Fibroblast of skin of scalp (primary cell): Measurements from ENCODE around the gene SMG6.
A peak's percentile ranks its signal among the peaks of the same experiment; 100 is the strongest.
"Not testable (repeated sequence)": the region's sequence is repeated elsewhere in the genome, so short reads cannot be mapped to it uniquely, and the experiment has no call there.

Experiments
- DNase-seq: peaks from one replicate; pipeline ENCODE4 v3.0.0-alpha.2; 2013

SMG6 gene

GRCh38 chr17:2304931-2305330 lies 1.3 kb upstream of the SMG6 start:
- DNase-seq: no peak

GRCh38 chr17:2302778-2303203 lies 794 bp downstream of the SMG6 start:
- no peak for DNase-seq

GRCh38 chr17:2299756-2300155 lies 3.8 kb downstream of the SMG6 start:
- DNase-seq: no peak

GRCh38 chr17:2299136-2299535 lies 4.4 kb downstream of the SMG6 start:
- DNase-seq: no peak

- no peak for DNase-seq
Measured at GRCh38 chr17:2297023-2297422, 6.6 kb downstream of the SMG6 start.

GRCh38 chr17:2295575-2295974 lies 8.0 kb downstream of the SMG6 start:
- no peak for DNase-seq

GRCh38 chr17:2292100-2292499 lies 11.5 kb downstream of the SMG6 start:
- DNase-seq: peak; percentile 21

GRCh38 chr17:2289878-2290478 lies 13.6 kb downstream of the SMG6 start:
- DNase-seq: no peak

- DNase-seq: no peak
Measured at GRCh38 chr17:2283302-2283701, 20.3 kb downstream of the SMG6 start.

- DNase-seq: peak; percentile 91
Measured at GRCh38 chr17:2282297-2282873, 21.2 kb downstream of the SMG6 start.

GRCh38 chr17:2279707-2280106 lies 23.9 kb downstream of the SMG6 start:
- DNase-seq: no peak

GRCh38 chr17:2277429-2278170 lies 26.0 kb downstream of the SMG6 start:
- no peak for DNase-seq

- DNase-seq: no peak
Measured at GRCh38 chr17:2275722-2276121, 27.9 kb downstream of the SMG6 start.

GRCh38 chr17:2274414-2274813 lies 29.2 kb downstream of the SMG6 start:
- no peak for DNase-seq

- DNase-seq: no peak
Measured at GRCh38 chr17:2271985-2272702, 31.4 kb downstream of the SMG6 start.

GRCh38 chr17:2267354-2267753 lies 36.2 kb downstream of the SMG6 start:
- no peak for DNase-seq

- DNase-seq: no peak
Measured at GRCh38 chr17:2266865-2267228, 36.7 kb downstream of the SMG6 start.

- DNase-seq: no peak
Measured at GRCh38 chr17:2266045-2266864, 37.3 kb downstream of the SMG6 start.

- not testable (repeated sequence) for DNase-seq
Measured at GRCh38 chr17:2265166-2265565, 38.4 kb downstream of the SMG6 start.

GRCh38 chr17:2264067-2264860 lies 39.3 kb downstream of the SMG6 start:
- peak; percentile 50 for DNase-seq

- DNase-seq: peak; percentile 22
Measured at GRCh38 chr17:2263183-2264066, 40.2 kb downstream of the SMG6 start.
